GM21723 (cell line): ENCODE measurements around the gene NR5A1.
A peak's percentile ranks its signal among the peaks of the same experiment; 100 is the strongest.

Experiments used
- ATAC-seq: cut with Tn5 transposase; IDR thresholded peaks from one replicate; pipeline ENCODE4 v1.9.1; 2021; ENCODE audit warnings: mild to moderate bottlenecking, moderate library complexity; ENCODE audit not compliant: unreplicated experiment

Gene NR5A1

GRCh38 chr9:124500028-124500795 is 7.0 kb downstream of the NR5A1 start:
- no peak for ATAC-seq

GRCh38 chr9:124499216-124499615 is 8.0 kb downstream of the NR5A1 start:
- ATAC-seq: no peak

- ATAC-seq: no peak
These were observed 8.6 kb downstream of the NR5A1 start for GRCh38 chr9:124498499-124499146.

- ATAC-seq: no peak
These were observed 9.2 kb downstream of the NR5A1 start for GRCh38 chr9:124498040-124498439.

GRCh38 chr9:124497441-124497840 is 9.8 kb downstream of the NR5A1 start:
- no peak for ATAC-seq

GRCh38 chr9:124496463-124496862 is 10.7 kb downstream of the NR5A1 start:
- no peak for ATAC-seq

- no peak for ATAC-seq
These were observed 11.1 kb downstream of the NR5A1 start for GRCh38 chr9:124496075-124496449.

GRCh38 chr9:124495126-124496074 is 11.8 kb downstream of the NR5A1 start:
- no peak for ATAC-seq

- peak; percentile 72 for ATAC-seq
These were observed 13.3 kb downstream of the NR5A1 start for GRCh38 chr9:124493794-124494479.

- no peak for ATAC-seq
These were observed 14.0 kb downstream of the NR5A1 start for GRCh38 chr9:124493218-124493617.

- no peak for ATAC-seq
These were observed 14.4 kb downstream of the NR5A1 start for GRCh38 chr9:124492818-124493217.

- no peak for ATAC-seq
These were observed 15.9 kb downstream of the NR5A1 start for GRCh38 chr9:124491049-124491975.

GRCh38 chr9:124490004-124490403 is 17.2 kb downstream of the NR5A1 start:
- ATAC-seq: no peak

GRCh38 chr9:124489222-124489621 is 18.0 kb downstream of the NR5A1 start:
- ATAC-seq: no peak

GRCh38 chr9:124488641-124489210 is 18.5 kb downstream of the NR5A1 start:
- no peak for ATAC-seq

GRCh38 chr9:124487260-124488182 is 19.7 kb downstream of the NR5A1 start:
- ATAC-seq: no peak

- ATAC-seq: no peak
These were observed 20.4 kb downstream of the NR5A1 start for GRCh38 chr9:124486778-124487259.

- ATAC-seq: no peak
These were observed 21.3 kb downstream of the NR5A1 start for GRCh38 chr9:124485936-124486335.
